ENCODE data around the gene THAP9.

- TF ChIP-seq CTCF (IDR thresholded peaks at IDR 0.05; ENCODE audit: low read depth, low read length, poor library complexity, severe bottlenecking) (no peak), EZH2phosphoT487 (IDR thresholded peaks at IDR 0.05; ENCODE audit: borderline replicate concordance, low read length) (no peak)
Measured at GRCh38 chr4:82891707-82892466, 8.6 kb upstream of the THAP9 start.
